A673 (cell line): Measurements from ENCODE around the gene MISP.

ENCODE experiments used
- CTCF ChIP-seq: fragments of 300-800, 200-600 bp; sonication (generic); conservative IDR thresholded peaks from 2 replicates; pipeline ENCODE4 v1.5.1; 2017; ENCODE audit warnings: low read depth, mild to moderate bottlenecking, antibody characterized with exemption, low read length, moderate library complexity, mixed read lengths
- EZH2 ChIP-seq: fragments of 200-600 bp; sonication (generic); IDR thresholded peaks from 2 replicates; pipeline ENCODE4 v1.6.1; 2017; ENCODE audit warnings: borderline replicate concordance, low read depth, mild to moderate bottlenecking, mixed read lengths, antibody characterized with exemption, low read length; ENCODE audit not compliant: poor library complexity, severe bottlenecking

- no peak for TF ChIP-seq CTCF
- no peak for TF ChIP-seq EZH2
These were observed 62.6 kb downstream of the MISP start for GRCh38 chr19:813219-814151.
